Mesenchymal stem cell (in vitro differentiated cells and primary cell): Measurements from ENCODE around the gene ROBO2.
A peak's percentile ranks its signal among the peaks of the same experiment; 100 is the strongest.

Experiments used
- DNase-seq: peaks from one replicate; pipeline ENCODE4 v3.0.0-alpha.2; 2013
- H2AFZ ChIP-seq: one replicate; pipeline ENCODE4 v1.6.1; 2013; ENCODE audit warnings: low read depth, mild to moderate bottlenecking, control low read depth, inconsistent platforms, low read length, moderate library complexity
- H2AK5ac ChIP-seq: 2 replicates; pipeline ENCODE4 v1.6.1; 2013; ENCODE audit warnings: low read length, moderate library complexity, mild to moderate bottlenecking, inconsistent platforms; ENCODE audit not compliant: severe bottlenecking
- H2BK120ac ChIP-seq: one replicate; pipeline ENCODE4 v1.6.1; 2013; ENCODE audit warnings: low read depth, mild to moderate bottlenecking, inconsistent platforms, low read length, moderate library complexity
- H2BK12ac ChIP-seq, 2 experiments: one replicate each; pipeline ENCODE4 v1.6.1; 2013; ENCODE audit warnings: inconsistent platforms in 2 of 2, low read length in 2 of 2, mild to moderate bottlenecking in 2 of 2, moderate library complexity in 2 of 2, control low read depth in 1 of 2
- H2BK15ac ChIP-seq: one replicate; pipeline ENCODE4 v1.6.1; 2013; ENCODE audit warnings: mild to moderate bottlenecking, low read depth, inconsistent platforms; ENCODE audit not compliant: poor library complexity, severe bottlenecking
- H2BK5ac ChIP-seq: 2 replicates; pipeline ENCODE4 v1.6.1; 2013; ENCODE audit warnings: low read depth, mild to moderate bottlenecking, low read length, control low read depth, inconsistent platforms; ENCODE audit not compliant: poor library complexity, severe bottlenecking
- H3K14ac ChIP-seq, 2 experiments: one replicate each; pipeline ENCODE4 v1.6.1; 2013; ENCODE audit warnings: inconsistent platforms in 2 of 2, low read length in 2 of 2, control low read depth in 1 of 2, mild to moderate bottlenecking in 1 of 2, moderate library complexity in 1 of 2
- H3K18ac ChIP-seq, 2 experiments: one replicate each; pipeline ENCODE4 v1.6.1; 2013; ENCODE audit warnings: inconsistent platforms in 2 of 2, low read length in 2 of 2, control low read depth in 1 of 2, low read depth in 1 of 2, mild to moderate bottlenecking in 1 of 2
- H3K23ac ChIP-seq, 2 experiments: one replicate each; pipeline ENCODE4 v1.6.1; 2013; ENCODE audit warnings: inconsistent platforms in 2 of 2, low read length in 2 of 2, mild to moderate bottlenecking in 2 of 2, moderate library complexity in 2 of 2, control low read depth in 1 of 2
- H3K27ac ChIP-seq: 2 replicates; pipeline ENCODE4 v1.5.1; 2013; ENCODE audit warnings: mild to moderate bottlenecking, moderate library complexity, low read length, control low read depth, inconsistent platforms; ENCODE audit not compliant: poor library complexity, severe bottlenecking
- H3K27me3 ChIP-seq, 2 experiments: 2 replicates each; pipeline versions ENCODE4 v1.6.1 to v1.7.0; 2013; ENCODE audit warnings: low read length in 2 of 2, mild to moderate bottlenecking in 2 of 2, moderate library complexity in 2 of 2, control low read depth in 1 of 2, inconsistent platforms in 1 of 2; ENCODE audit not compliant: control insufficient read depth in 1 of 2, insufficient read depth in 1 of 2
- H3K36me3 ChIP-seq, 2 experiments: 2 replicates each; pipeline versions ENCODE4 v1.6.1 to v1.7.0; 2013; ENCODE audit warnings: low read length in 2 of 2, control low read depth in 1 of 2, inconsistent platforms in 1 of 2, low read depth in 1 of 2, mild to moderate bottlenecking in 1 of 2; ENCODE audit not compliant: insufficient read depth in 2 of 2, control insufficient read depth in 1 of 2
- H3K4ac ChIP-seq, 2 experiments: one replicate each; pipeline ENCODE4 v1.6.1; 2013; ENCODE audit warnings: inconsistent platforms in 2 of 2, low read length in 2 of 2, mild to moderate bottlenecking in 2 of 2, moderate library complexity in 2 of 2, control low read depth in 1 of 2, low read depth in 1 of 2
- H3K4me1 ChIP-seq: 2 replicates; pipeline ENCODE4 v1.6.1; 2013; ENCODE audit warnings: low read depth, low read length, control low read depth; ENCODE audit not compliant: control insufficient read depth, insufficient read depth
- H3K4me2 ChIP-seq: 2 replicates; pipeline ENCODE4 v1.6.1; 2013; ENCODE audit warnings: low read length, mild to moderate bottlenecking, inconsistent platforms; ENCODE audit not compliant: poor library complexity, severe bottlenecking
- H3K4me3 ChIP-seq, 2 experiments: 2 replicates each; pipeline versions ENCODE4 v1.5.1 to v1.7.0; 2013; ENCODE audit warnings: low read length in 2 of 2, mild to moderate bottlenecking in 2 of 2, control low read depth in 1 of 2, low read depth in 1 of 2; ENCODE audit not compliant: insufficient read depth in 1 of 2
- H3K79me1 ChIP-seq: replicated peaks from 2 replicates; pipeline ENCODE4 v1.6.1; 2013; ENCODE audit warnings: mild to moderate bottlenecking, control low read depth, low read length, inconsistent platforms; ENCODE audit not compliant: poor library complexity, severe bottlenecking
- H3K9ac ChIP-seq: 2 replicates; pipeline ENCODE4 v1.7.0; 2013; ENCODE audit warnings: mild to moderate bottlenecking, low read length, moderate library complexity
- H3K9me3 ChIP-seq: 2 replicates; pipeline ENCODE4 v1.7.0; 2013; ENCODE audit warnings: mild to moderate bottlenecking, low read length; ENCODE audit not compliant: control insufficient read depth
- H4K8ac ChIP-seq: one replicate; pipeline ENCODE4 v1.6.1; 2013; ENCODE audit warnings: inconsistent platforms, mild to moderate bottlenecking, low read length, moderate library complexity
- H4K91ac ChIP-seq: one replicate; pipeline ENCODE4 v1.6.1; 2013; ENCODE audit warnings: mild to moderate bottlenecking, low read length, inconsistent platforms
- WGBS: methylation state at CpG from one replicate; pipeline ENCODE4 v1.1.7; 2013; ENCODE audit warnings: mixed read lengths; 5-methylcytosine and 5-hydroxymethylcytosine counted together

Gene ROBO2

GRCh38 chr3:77605865-77606264, 566.0 kb downstream of the ROBO2 start:
- Histone ChIP-seq H3K4ac (no peak overlapping the region), H3K23ac (no peak overlapping the region), H3K4me3 (no peak overlapping the region), H3K9ac (no peak overlapping the region), H3K9me3 (no peaks in the 10 kb centered on the region), H4K91ac (no peak overlapping the region), H2BK15ac (no peak overlapping the region), H3K36me3 (no peaks in the 10 kb centered on the region), H3K14ac (no peak overlapping the region), H3K18ac (no peak overlapping the region), H3K27me3 (no peaks in the 10 kb centered on the region), H3K79me1 (no peaks in the 10 kb centered on the region), H3K4me2 (no peak overlapping the region), H2AK5ac (no peak overlapping the region), H4K8ac (no peak overlapping the region), H3K4me1 (no peaks in the 10 kb centered on the region), H2AFZ (no peak overlapping the region), H3K27ac (no peak overlapping the region), H2BK5ac (no peak overlapping the region), H2BK120ac (no peak overlapping the region), H2BK12ac (no peak overlapping the region)
- DNase-seq = no peak
- WGBS = no CpG with 5 or more reads among the region's 1 CpG

GRCh38 chr3:77606372-77606771, 566.5 kb downstream of the ROBO2 start:
- Histone ChIP-seq H3K36me3 (no peaks in the 10 kb centered on the region), H3K18ac (no peak overlapping the region), H3K9ac (no peak overlapping the region), H2BK120ac (no peak overlapping the region), H3K23ac (no peak overlapping the region), H3K9me3 (no peaks in the 10 kb centered on the region), H3K4ac (no peak overlapping the region), H2AFZ (no peak overlapping the region), H3K27ac (no peak overlapping the region), H3K4me2 (no peak overlapping the region), H2AK5ac (no peak overlapping the region), H4K91ac (no peak overlapping the region), H3K79me1 (no peaks in the 10 kb centered on the region), H2BK5ac (no peak overlapping the region), H3K4me1 (no peaks in the 10 kb centered on the region), H3K27me3 (no peaks in the 10 kb centered on the region), H2BK12ac (no peak overlapping the region), H2BK15ac (no peak overlapping the region), H3K4me3 (no peak overlapping the region), H4K8ac (no peak overlapping the region), H3K14ac (no peak overlapping the region)
- no peak for DNase-seq
- WGBS = no CpG with 5 or more reads among the region's 2 CpGs

- H2BK5ac ChIP-seq = no peak overlapping the region
- 91% methylated on average over 3 of the region's 3 CpGs for WGBS
- no peaks in the 10 kb centered on the region for H3K9me3 ChIP-seq
- H2BK15ac ChIP-seq = no peak overlapping the region
- H3K36me3 ChIP-seq = no peaks in the 10 kb centered on the region
- H2BK120ac ChIP-seq = no peak overlapping the region
- no peak overlapping the region for H3K18ac ChIP-seq
- H3K4me3 ChIP-seq = no peak overlapping the region
- no peak overlapping the region for H3K23ac ChIP-seq
- no peak overlapping the region for H2AFZ ChIP-seq
- H3K27me3 ChIP-seq = no peaks in the 10 kb centered on the region
- H3K14ac ChIP-seq = no peak overlapping the region
- no peak overlapping the region for H2AK5ac ChIP-seq
- no peak overlapping the region for H3K4me2 ChIP-seq
- H3K79me1 ChIP-seq = no peaks in the 10 kb centered on the region
- H3K4me1 ChIP-seq = no peaks in the 10 kb centered on the region
- H4K8ac ChIP-seq = no peak overlapping the region
- no peak for DNase-seq
- no peak overlapping the region for H4K91ac ChIP-seq
- H3K9ac ChIP-seq = no peak overlapping the region
- H3K27ac ChIP-seq = no peak overlapping the region
- no peak overlapping the region for H3K4ac ChIP-seq
- no peak overlapping the region for H2BK12ac ChIP-seq
Measured at GRCh38 chr3:77618686-77619085, 578.8 kb downstream of the ROBO2 start.

- Histone ChIP-seq H3K79me1 (no peaks in the 10 kb centered on the region), H3K4me2 (no peak overlapping the region), H3K9ac (no peak overlapping the region), H3K23ac (no peak overlapping the region), H3K4ac (no peak overlapping the region), H2AK5ac (no peak overlapping the region), H2BK5ac (no peak overlapping the region), H3K27ac (no peak overlapping the region), H3K4me1 (no peaks in the 10 kb centered on the region), H2BK12ac (no peak overlapping the region), H3K9me3 (no peaks in the 10 kb centered on the region), H4K91ac (no peak overlapping the region), H3K36me3 (no peaks in the 10 kb centered on the region), H3K18ac (no peak overlapping the region), H3K4me3 (no peak overlapping the region), H2BK120ac (no peak overlapping the region), H2BK15ac (no peak overlapping the region), H3K14ac (no peak overlapping the region), H4K8ac (no peak overlapping the region), H3K27me3 (no peaks in the 10 kb centered on the region), H2AFZ (no peak overlapping the region)
- no CpG with 5 or more reads among the region's 1 CpG for WGBS
- DNase-seq = peak; percentile 14
Measured at GRCh38 chr3:77620009-77620408, 580.1 kb downstream of the ROBO2 start.
